H54 (cell line): Measurements from ENCODE around the gene PRDM5.

Experiments
- DNase-seq: peaks from one replicate; pipeline ENCODE4 v3.0.0; 2011; ENCODE audit warnings: low spot score, mixed read lengths; ENCODE audit not compliant: insufficient read length
- FAIRE-seq: peaks from 3 replicates; lab custom pipeline; 2011; peaks lifted over from hg19 to GRCh38; lab: Jason Lieb, UNC
- POLR2A ChIP-seq: IDR thresholded peaks from 2 replicates; pipeline ENCODE4 v1.6.1; 2011; ENCODE audit warnings: low read depth, mild to moderate bottlenecking, low read length

The PRDM5 gene

DNA sequence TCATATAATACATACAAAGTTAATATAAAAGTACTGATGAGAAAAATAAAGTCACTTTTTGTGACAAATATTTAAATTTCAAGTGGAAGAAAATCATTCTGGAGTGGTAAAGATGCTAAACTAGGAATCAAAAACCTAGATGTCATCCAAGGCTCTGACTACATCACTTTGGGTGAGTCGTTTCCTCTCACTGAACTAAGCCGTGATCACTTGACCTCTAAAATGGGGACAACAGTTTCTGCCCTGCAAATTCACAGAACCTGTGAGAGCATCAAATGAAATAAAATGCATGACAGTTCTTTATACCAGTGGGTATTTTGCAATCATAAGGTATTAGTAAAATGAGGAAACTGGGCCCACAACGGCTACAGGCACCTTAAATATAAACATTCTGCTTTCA, 63.8 kb downstream of the PRDM5 start:
- DNase-seq (peak; percentile 2), FAIRE-seq (peak; percentile 75)
- TF ChIP-seq POLR2A = no peak

DNA sequence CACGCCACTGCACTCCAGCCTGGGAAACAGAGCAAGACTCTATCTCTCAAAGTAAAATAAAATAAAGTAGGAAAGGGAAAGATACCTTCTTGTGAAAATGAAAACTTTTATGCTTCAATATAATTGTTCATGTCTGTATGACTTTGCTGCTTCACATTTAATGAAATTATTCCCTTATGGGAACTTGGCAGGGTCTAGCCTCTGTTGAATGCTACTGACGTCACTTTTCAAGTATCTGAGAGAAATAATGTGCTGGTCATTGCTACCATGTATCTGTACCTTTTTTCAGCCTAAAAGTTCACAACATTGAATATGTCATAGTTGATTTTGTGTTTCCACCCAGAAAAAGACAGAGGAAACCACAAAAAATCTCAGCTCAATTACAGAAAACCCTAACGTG, 65.2 kb downstream of the PRDM5 start:
- no peak for TF ChIP-seq POLR2A
- DNase-seq = no peak
- no peak for FAIRE-seq

DNA sequence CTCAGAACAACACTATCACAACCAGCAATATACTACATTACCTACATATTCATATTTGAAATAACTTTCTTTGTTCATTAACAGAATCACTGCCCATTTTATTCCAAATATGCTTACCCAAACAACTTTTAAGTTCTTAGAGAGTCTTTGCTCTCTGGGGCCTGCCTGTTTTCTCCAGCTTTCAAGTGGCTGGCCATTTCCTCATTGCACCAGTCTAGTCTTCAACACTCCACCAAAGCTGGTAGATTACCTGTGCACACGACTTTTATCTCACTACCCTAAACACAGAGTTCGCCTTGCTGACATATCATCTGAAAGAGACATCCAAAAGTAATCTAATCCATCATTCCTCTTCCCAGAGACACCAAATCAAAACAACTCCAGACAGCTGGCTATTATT, 66.2 kb downstream of the PRDM5 start:
- FAIRE-seq (no peak), DNase-seq (no peak)
- no peak for TF ChIP-seq POLR2A

GRCh38 chr4:120855307-120856001, 67.1 kb downstream of the PRDM5 start:
- DNase-seq = no peak
- no peak for TF ChIP-seq POLR2A
- FAIRE-seq = no peak

GRCh38 chr4:120853161-120853935, 69.2 kb downstream of the PRDM5 start:
- TF ChIP-seq POLR2A = no peak
- FAIRE-seq (no peak), DNase-seq (no peak)

GRCh38 chr4:120850018-120850599, 72.4 kb downstream of the PRDM5 start:
- FAIRE-seq (no peak), DNase-seq (no peak)
- TF ChIP-seq POLR2A = no peak

GRCh38 chr4:120847019-120847582, 75.4 kb downstream of the PRDM5 start:
- FAIRE-seq = no peak
- TF ChIP-seq POLR2A = no peak
- DNase-seq = no peak

DNA sequence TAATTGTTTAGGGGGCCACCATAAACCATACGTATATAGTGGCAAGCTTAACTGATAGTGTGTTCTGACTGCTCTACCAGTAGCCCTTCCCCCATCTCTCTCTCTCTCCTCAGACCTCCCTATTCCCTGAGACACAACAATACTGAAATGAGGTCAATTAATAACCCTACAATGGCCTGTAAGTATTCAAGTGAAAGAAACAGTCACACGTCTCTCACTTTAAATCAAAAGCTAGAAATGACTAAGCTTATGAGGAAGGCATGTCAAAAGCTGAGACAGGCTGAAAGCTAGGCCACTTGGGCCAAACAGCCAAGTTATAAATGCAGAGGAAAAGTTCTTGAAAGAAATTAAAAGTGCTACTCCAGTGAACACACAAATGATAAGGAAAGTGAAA, 78.0 kb downstream of the PRDM5 start:
- no peak for TF ChIP-seq POLR2A
- no peak for FAIRE-seq
- DNase-seq = no peak

DNA sequence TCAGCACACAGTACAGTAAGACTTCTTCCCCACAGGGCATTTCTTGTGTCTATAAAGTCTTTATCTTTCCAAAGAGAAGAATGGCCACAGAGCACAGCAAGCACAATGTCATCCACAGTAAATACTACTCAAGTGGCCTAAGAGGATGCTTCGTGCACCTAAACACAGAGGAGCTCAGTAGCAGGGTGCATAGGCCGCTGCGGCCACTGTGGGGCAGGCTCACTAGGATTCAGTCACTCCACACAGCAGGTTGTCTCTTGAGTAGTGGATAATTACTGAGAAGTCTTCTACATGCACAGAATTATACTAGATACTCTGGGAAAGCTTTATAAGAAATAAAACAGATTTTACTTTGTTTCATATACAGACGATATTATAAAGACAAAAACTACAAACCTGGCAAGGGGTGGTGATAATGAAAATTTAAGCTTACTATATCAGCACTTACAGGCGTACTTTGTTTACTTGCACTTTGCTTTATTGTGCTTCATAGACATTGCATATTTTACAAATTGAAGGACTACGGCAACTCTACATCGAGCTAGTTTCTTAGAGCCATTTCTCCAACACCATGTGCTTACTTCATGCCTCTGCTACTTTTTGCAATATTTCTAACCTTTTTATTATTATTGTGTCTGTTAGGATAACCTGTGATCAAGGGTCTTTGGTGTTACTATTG, 78.5 kb downstream of the PRDM5 start:
- FAIRE-seq (no peak), DNase-seq (peak; percentile 2)
- TF ChIP-seq POLR2A = no peak

GRCh38 chr4:120842031-120842430, 80.5 kb downstream of the PRDM5 start:
- FAIRE-seq (no peak), DNase-seq (no peak)
- TF ChIP-seq POLR2A = no peak

DNA sequence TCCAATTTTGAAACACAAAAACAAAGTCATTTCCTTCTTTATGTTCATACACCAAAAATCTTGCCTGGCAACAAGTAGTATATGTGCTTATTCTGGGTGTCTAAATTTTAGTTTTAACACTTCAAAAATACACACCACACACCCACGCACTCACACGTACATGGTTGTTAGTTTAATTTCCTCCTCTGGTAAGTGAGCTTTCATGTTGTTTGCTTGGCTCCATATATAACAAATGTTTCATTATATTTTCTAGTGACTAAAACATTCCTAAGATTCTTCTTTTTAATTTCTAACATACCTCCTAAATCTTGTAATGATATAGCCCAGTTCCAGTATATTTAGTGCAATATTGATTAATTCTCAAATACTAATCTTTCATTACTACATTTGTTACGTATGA, 80.9 kb downstream of the PRDM5 start:
- no peak for TF ChIP-seq POLR2A
- FAIRE-seq (no peak), DNase-seq (no peak)

GRCh38 chr4:120839974-120840751, 82.4 kb downstream of the PRDM5 start:
- FAIRE-seq (no peak), DNase-seq (no peak)
- TF ChIP-seq POLR2A = no peak

GRCh38 chr4:120839334-120839973, 83.1 kb downstream of the PRDM5 start:
- DNase-seq = no peak

More at GRCh38 chr4:120839334-120839973, 83.1 kb downstream of the PRDM5 start:
- no peak for FAIRE-seq
- no peak for TF ChIP-seq POLR2A
